Measurements from ENCODE around the gene AJAP1.

The AJAP1 gene

DNA sequence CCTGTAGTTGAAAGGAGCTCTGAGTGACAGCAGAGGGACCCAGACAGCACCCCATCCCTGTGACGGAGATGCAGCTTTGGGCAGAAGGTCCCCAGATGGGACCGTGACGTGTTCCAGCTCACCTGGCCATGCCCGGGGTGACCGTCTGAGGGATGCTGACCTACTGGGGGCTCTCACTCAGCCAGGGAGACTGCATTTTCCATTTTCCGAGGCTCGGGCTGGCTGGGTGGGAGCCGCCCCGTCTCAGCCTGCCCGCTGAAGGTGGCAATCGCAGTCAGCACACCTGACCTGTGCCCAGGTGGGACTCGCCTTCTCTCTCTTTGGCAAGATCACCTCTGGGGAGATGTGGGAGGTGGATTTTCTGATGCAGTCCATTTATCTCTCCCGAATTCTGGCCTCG, 127.2 kb downstream of the AJAP1 start:
- no peak for TF ChIP-seq BACH2 (CRISPR knock-in tag; IDR thresholded peaks at IDR 0.05; ENCODE audit: borderline replicate concordance)
- TF ChIP-seq, protein P1, sequence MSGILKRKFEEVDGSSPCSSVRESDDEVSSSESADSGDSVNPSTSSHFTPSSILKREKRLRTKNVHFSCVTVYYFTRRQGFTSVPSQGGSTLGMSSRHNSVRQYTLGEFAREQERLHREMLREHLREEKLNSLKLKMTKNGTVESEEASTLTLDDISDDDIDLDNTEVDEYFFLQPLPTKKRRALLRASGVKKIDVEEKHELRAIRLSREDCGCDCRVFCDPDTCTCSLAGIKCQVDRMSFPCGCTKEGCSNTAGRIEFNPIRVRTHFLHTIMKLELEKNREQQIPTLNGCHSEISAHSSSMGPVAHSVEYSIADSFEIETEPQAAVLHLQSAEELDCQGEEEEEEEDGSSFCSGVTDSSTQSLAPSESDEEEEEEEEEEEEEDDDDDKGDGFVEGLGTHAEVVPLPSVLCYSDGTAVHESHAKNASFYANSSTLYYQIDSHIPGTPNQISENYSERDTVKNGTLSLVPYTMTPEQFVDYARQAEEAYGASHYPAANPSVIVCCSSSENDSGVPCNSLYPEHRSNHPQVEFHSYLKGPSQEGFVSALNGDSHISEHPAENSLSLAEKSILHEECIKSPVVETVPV (CRISPR knock-in tag; IDR thresholded peaks at IDR 0.05), result no peak
- TF ChIP-seq ZNF565 (CRISPR knock-in tag; conservative IDR thresholded peaks at IDR 0.05; ENCODE audit: low read depth), result no peak
- TF ChIP-seq, protein P2, sequence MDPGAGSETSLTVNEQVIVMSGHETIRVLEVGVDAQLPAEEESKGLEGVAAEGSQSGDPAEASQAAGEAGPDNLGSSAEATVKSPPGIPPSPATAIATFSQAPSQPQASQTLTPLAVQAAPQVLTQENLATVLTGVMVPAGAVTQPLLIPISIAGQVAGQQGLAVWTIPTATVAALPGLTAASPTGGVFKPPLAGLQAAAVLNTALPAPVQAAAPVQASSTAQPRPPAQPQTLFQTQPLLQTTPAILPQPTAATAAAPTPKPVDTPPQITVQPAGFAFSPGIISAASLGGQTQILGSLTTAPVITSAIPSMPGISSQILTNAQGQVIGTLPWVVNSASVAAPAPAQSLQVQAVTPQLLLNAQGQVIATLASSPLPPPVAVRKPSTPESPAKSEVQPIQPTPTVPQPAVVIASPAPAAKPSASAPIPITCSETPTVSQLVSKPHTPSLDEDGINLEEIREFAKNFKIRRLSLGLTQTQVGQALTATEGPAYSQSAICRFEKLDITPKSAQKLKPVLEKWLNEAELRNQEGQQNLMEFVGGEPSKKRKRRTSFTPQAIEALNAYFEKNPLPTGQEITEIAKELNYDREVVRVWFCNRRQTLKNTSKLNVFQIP (CRISPR knock-in tag; IDR thresholded peaks at IDR 0.05; ENCODE audit: borderline replicate concordance, low read depth), result no peak
- TF ChIP-seq RARB (CRISPR knock-in tag; IDR thresholded peaks at IDR 0.05), result no peak
- no peak for TF ChIP-seq ESRRG (CRISPR knock-in tag; IDR thresholded peaks at IDR 0.05)
- no peak for TF ChIP-seq ZFP3 (CRISPR knock-in tag; IDR thresholded peaks at IDR 0.05)
- TF ChIP-seq, protein P3, sequence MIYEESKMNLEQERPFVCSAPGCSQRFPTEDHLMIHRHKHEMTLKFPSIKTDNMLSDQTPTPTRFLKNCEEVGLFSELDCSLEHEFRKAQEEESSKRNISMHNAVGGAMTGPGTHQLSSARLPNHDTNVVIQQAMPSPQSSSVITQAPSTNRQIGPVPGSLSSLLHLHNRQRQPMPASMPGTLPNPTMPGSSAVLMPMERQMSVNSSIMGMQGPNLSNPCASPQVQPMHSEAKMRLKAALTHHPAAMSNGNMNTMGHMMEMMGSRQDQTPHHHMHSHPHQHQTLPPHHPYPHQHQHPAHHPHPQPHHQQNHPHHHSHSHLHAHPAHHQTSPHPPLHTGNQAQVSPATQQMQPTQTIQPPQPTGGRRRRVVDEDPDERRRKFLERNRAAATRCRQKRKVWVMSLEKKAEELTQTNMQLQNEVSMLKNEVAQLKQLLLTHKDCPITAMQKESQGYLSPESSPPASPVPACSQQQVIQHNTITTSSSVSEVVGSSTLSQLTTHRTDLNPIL (CRISPR knock-in tag; IDR thresholded peaks at IDR 0.05; ENCODE audit: low read depth), result no peak
- TF ChIP-seq GLIS3 (CRISPR knock-in tag; IDR thresholded peaks at IDR 0.05), result no peak
- TF ChIP-seq TOX (CRISPR knock-in tag; IDR thresholded peaks at IDR 0.05; ENCODE audit: borderline replicate concordance), result no peak
- TF ChIP-seq, protein P4, sequence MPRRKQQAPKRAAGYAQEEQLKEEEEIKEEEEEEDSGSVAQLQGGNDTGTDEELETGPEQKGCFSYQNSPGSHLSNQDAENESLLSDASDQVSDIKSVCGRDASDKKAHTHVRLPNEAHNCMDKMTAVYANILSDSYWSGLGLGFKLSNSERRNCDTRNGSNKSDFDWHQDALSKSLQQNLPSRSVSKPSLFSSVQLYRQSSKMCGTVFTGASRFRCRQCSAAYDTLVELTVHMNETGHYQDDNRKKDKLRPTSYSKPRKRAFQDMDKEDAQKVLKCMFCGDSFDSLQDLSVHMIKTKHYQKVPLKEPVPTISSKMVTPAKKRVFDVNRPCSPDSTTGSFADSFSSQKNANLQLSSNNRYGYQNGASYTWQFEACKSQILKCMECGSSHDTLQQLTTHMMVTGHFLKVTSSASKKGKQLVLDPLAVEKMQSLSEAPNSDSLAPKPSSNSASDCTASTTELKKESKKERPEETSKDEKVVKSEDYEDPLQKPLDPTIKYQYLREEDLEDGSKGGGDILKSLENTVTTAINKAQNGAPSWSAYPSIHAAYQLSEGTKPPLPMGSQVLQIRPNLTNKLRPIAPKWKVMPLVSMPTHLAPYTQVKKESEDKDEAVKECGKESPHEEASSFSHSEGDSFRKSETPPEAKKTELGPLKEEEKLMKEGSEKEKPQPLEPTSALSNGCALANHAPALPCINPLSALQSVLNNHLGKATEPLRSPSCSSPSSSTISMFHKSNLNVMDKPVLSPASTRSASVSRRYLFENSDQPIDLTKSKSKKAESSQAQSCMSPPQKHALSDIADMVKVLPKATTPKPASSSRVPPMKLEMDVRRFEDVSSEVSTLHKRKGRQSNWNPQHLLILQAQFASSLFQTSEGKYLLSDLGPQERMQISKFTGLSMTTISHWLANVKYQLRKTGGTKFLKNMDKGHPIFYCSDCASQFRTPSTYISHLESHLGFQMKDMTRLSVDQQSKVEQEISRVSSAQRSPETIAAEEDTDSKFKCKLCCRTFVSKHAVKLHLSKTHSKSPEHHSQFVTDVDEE (CRISPR knock-in tag; IDR thresholded peaks at IDR 0.05), result no peak
- TF ChIP-seq, protein P5, sequence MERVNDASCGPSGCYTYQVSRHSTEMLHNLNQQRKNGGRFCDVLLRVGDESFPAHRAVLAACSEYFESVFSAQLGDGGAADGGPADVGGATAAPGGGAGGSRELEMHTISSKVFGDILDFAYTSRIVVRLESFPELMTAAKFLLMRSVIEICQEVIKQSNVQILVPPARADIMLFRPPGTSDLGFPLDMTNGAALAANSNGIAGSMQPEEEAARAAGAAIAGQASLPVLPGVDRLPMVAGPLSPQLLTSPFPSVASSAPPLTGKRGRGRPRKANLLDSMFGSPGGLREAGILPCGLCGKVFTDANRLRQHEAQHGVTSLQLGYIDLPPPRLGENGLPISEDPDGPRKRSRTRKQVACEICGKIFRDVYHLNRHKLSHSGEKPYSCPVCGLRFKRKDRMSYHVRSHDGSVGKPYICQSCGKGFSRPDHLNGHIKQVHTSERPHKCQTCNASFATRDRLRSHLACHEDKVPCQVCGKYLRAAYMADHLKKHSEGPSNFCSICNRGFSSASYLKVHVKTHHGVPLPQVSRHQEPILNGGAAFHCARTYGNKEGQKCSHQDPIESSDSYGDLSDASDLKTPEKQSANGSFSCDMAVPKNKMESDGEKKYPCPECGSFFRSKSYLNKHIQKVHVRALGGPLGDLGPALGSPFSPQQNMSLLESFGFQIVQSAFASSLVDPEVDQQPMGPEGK (CRISPR knock-in tag; IDR thresholded peaks at IDR 0.05; ENCODE audit: borderline replicate concordance), result no peak
- TF ChIP-seq ISL1 (CRISPR knock-in tag; IDR thresholded peaks at IDR 0.05), result no peak
- no peak for ATAC-seq

DNA sequence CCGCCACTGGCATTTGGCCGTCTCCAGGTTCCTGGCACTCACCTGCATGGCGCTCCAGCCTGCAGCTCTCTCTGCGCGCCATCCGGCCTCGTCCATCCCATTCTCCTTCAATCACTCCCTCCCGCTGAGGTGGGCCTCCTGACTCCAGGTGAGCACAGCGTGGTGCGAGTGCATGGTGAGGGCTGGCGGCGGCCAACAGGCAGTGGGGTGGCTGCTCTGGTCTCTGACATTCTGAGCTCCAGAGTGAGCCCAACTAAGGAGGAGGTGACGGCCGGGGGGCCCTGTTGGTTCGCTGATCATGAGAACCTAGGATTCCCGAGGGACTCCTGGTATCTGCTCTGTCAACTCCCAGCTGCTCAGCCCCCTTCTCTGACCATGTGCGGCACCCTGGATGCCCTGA, 130.4 kb downstream of the AJAP1 start:
- no peak for ATAC-seq
- TF ChIP-seq TOX (CRISPR knock-in tag; IDR thresholded peaks at IDR 0.05; ENCODE audit: borderline replicate concordance), result no peak
- no peak for TF ChIP-seq ZNF70 (CRISPR knock-in tag; IDR thresholded peaks at IDR 0.05)
- no peak for TF ChIP-seq ISL1 (CRISPR knock-in tag; IDR thresholded peaks at IDR 0.05)
- TF ChIP-seq, protein P5 (CRISPR knock-in tag; IDR thresholded peaks at IDR 0.05; ENCODE audit: borderline replicate concordance), result no peak
- TF ChIP-seq ZNF8 (CRISPR knock-in tag; IDR thresholded peaks at IDR 0.05), result no peak

DNA sequence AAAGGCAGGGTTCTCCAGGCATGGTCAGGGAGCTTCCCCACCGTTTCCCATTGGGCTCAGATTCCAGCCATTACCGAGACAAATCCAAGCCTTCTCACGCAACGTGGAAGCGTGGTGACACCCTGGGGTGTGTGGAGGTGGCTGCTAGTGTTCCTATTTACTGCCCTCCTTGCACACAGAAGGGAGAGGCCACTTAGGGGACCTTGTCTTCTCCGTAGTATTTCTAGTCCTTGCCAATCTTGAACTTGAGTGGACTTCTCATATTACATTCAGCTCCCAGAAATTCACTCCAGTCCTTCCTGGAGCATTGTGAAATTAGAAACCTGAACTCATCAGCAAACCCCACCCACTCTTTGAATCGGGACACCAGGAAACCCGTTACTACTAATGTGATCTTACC, 131.6 kb downstream of the AJAP1 start:
- ATAC-seq, result no peak
- no peak for TF ChIP-seq ARNTL (CRISPR knock-in tag; IDR thresholded peaks at IDR 0.05; ENCODE audit: borderline replicate concordance, low read depth)

DNA sequence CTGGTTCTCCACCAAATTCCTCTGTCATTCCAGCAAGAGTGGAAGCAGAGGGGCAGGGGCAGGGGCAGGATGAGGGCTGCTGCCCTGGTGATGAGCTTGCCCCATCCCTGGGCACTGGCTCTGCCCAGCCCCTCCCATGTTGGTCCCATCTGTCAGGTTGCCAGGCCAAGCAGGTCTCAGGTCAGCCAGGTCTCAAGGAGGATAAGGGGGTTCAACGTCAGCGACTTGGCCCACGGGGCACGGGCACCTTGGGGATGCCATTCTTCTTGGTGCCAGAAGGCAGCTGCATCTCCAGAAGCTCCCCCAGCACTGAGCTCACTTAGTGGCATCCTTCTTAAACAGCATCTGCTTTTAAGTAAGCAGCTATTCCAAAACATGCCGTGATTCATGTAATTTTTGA, 133.1 kb downstream of the AJAP1 start:
- ATAC-seq, result no peak
- TF ChIP-seq BACH2 (CRISPR knock-in tag; IDR thresholded peaks at IDR 0.05; ENCODE audit: borderline replicate concordance), result no peak
- no peak for TF ChIP-seq ZNF8 (CRISPR knock-in tag; IDR thresholded peaks at IDR 0.05)
- TF ChIP-seq ZNF70 (CRISPR knock-in tag; IDR thresholded peaks at IDR 0.05), result no peak
- no peak for TF ChIP-seq ESRRG (CRISPR knock-in tag; IDR thresholded peaks at IDR 0.05)
- TF ChIP-seq CSDC2 (CRISPR knock-in tag; IDR thresholded peaks at IDR 0.05), result no peak
- no peak for TF ChIP-seq ZFP3 (CRISPR knock-in tag; IDR thresholded peaks at IDR 0.05)
- TF ChIP-seq, protein P1 (CRISPR knock-in tag; IDR thresholded peaks at IDR 0.05), result no peak
- TF ChIP-seq SNAI2 (CRISPR knock-in tag; IDR thresholded peaks at IDR 0.05), result no peak
- TF ChIP-seq, protein P5 (CRISPR knock-in tag; IDR thresholded peaks at IDR 0.05; ENCODE audit: borderline replicate concordance), result no peak
- TF ChIP-seq ZFP30 (CRISPR knock-in tag; IDR thresholded peaks at IDR 0.05), result no peak
- TF ChIP-seq TCF4 (CRISPR knock-in tag; IDR thresholded peaks at IDR 0.05; ENCODE audit: borderline replicate concordance), result no peak
- no peak for TF ChIP-seq ZC3H10 (CRISPR knock-in tag; IDR thresholded peaks at IDR 0.05)
- no peak for TF ChIP-seq OSR1 (CRISPR knock-in tag; IDR thresholded peaks at IDR 0.05)
